LNCAP (cell line): Measurements from ENCODE around the gene NKAIN2.

ENCODE experiments used
- TF ChIP-seq, protein P1 (sequence below): fragments of 450-650 bp; IDR thresholded peaks from 2 replicates; pipeline ENCODE4 v1.5.1; 2017; ENCODE audit warnings: mild to moderate bottlenecking

NKAIN2 gene

DNA sequence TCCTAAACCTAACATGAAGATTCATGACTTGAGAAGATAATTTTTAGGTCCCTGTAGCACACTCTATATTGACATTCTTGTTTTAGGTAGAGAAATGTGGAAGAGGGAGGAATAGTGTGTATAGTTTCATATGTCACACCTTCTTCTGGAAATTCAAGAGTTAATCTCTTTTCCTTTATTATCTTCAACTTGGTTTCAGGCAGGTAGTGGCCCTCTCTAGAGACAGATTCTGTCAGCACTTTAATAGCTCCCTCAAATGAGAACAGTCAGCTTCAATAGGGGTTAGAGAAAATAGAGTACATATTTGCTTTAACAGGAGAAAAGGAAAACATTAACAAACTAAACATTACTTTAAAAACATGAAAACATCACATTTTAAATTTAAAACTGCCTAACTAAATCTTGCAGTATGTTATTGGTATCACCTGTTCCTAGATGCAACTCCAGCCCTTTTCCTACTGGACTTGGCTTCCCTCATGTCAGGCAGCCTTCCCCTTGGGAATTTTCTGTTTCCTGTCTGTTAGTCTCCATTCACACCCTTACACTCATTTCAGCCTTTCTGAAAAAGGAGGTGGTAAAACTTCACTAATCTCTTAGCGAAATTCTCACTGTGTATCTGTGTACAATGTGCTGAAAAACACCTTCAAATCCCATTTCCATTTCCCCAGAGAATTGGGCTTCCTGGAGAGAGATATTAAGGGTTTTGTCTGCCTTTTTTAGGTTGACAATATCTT lies 966.3 kb downstream of the NKAIN2 start:
- TF ChIP-seq, protein P1, sequence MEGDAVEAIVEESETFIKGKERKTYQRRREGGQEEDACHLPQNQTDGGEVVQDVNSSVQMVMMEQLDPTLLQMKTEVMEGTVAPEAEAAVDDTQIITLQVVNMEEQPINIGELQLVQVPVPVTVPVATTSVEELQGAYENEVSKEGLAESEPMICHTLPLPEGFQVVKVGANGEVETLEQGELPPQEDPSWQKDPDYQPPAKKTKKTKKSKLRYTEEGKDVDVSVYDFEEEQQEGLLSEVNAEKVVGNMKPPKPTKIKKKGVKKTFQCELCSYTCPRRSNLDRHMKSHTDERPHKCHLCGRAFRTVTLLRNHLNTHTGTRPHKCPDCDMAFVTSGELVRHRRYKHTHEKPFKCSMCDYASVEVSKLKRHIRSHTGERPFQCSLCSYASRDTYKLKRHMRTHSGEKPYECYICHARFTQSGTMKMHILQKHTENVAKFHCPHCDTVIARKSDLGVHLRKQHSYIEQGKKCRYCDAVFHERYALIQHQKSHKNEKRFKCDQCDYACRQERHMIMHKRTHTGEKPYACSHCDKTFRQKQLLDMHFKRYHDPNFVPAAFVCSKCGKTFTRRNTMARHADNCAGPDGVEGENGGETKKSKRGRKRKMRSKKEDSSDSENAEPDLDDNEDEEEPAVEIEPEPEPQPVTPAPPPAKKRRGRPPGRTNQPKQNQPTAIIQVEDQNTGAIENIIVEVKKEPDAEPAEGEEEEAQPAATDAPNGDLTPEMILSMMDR = no peak

DNA sequence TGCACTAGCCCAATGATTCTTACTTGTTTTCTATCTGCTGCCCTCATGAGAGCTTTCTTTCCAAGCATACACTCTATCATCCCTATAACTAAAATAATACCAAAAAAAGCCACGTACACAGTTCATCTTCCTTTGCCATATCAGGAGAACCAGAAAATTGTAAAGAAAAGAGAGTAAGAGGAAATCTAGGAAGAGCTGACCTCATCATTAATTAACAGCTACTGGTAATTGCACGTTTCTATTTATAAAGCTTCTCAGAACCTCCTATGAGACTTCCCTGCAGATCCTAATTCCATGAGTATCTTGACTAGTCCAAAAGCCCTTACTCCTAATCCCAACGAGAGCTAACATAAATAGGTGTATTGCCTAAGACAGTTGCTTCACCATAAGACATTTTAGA lies 967.1 kb downstream of the NKAIN2 start:
- TF ChIP-seq, protein P1 = no peak

DNA sequence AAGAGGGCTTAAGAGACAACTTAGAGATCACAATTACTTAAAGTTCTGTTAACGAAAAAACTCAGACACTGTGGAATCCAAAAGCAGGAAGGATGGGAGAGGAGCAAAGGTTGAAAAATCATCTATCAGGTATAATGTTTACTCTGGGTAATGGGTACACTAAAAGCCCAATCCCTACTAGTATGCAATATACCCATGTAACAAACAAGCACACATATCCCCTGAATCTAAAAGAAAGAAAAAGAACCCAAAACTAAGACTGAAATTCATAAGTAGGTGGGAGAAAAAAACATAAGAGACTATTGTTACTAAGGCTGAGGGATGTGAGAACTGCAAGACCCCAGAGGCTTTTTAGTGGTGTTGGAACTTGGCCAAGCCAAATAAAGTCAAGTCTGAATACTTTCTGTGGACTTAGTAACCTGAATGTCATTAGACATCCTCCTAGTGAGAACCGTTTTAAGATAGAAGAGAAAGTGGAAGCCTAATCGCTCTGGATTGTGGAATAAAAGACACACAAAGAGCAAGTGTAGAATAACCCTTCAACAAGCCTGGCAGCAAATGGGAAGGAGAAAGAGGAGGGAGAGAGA lies 969.2 kb downstream of the NKAIN2 start:
- TF ChIP-seq, protein P1 = no peak

DNA sequence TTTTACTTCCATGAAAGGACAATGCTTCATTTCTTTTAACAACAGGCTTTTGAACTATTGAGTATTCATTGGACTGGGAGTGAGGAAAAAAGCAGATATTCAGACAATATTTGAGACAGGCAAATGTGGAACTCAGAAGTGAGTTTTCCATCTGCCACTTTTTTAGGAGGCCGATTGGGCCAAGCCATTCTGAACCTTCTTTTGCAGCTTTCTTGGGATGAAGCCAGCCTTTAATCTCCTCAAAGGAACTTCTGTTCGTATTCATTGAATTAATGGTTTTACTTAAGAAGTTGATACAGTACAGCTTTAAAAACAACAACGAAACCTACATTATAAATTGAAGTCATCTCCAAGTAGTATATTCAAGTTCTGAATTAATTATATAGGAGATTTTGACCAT lies 971.5 kb downstream of the NKAIN2 start:
- TF ChIP-seq, protein P1 = no peak

DNA sequence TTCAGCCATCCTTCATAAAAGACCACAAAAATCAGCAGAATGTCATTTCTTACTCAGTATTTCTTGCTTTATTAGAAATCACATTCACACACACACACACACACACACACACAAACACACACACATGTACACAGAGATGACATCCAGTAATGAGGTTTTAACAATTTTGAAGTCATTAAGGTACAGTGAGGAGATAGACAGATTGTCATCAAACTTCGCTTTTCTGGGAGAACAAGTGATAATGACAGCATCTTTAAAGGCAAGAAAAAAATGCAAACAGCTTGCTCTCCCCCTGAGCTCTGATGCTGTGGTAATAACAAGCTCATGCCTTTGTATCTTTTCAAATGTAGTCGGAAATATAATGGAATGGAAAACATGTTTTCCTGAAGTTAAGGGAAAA lies 974.2 kb downstream of the NKAIN2 start:
- TF ChIP-seq, protein P1 = no peak

DNA sequence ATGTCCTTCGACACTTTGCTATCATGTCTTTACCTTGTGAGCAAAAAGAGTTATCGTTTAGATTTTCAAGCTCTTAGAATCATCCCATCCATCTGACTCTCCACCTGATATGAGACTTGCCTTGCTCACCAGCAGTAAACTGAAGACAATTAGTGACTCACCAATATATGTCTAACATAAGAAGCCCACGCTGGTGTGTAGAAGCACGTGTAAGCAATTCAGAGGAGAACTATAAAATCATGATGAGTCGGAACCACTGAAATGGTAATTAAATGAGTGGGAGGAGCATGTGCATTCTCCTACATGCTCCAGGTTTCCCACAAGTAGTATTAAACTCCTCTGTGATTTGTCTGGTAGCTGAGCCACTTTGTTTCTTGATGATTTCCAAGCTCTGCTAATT lies 977.0 kb downstream of the NKAIN2 start:
- TF ChIP-seq, protein P1 = no peak

DNA sequence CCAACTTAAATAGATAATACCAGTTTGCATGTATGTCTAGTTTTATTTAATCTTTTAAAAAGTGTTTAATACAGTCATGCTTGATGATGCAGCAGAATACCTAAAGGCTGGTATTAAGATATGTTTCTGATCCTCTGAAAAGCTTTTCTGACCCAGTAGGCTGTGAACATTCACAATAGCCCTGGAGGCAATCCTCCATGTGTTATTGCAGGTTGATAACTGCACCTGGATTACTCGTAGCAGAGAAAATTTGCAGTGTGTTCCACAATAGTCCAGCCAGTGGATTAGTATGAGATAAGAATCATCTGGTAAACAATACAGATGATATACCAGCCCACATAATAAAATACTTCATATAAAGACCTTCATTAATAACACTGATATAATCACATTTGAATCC lies 979.7 kb downstream of the NKAIN2 start:
- TF ChIP-seq, protein P1 = no peak
